GM21737 (cell line): ENCODE results near the gene SERPINB10.
A peak's percentile ranks its signal among the peaks of the same experiment; 100 is the strongest.
"Not testable (repeated sequence)": the region's sequence is repeated elsewhere in the genome, so short reads cannot be mapped to it uniquely, and the experiment has no call there.

Experiments used
- ATAC-seq: cut with Tn5 transposase; IDR thresholded peaks from one replicate; pipeline ENCODE4 v1.9.1; 2021; ENCODE audit warnings: mild to moderate bottlenecking, moderate library complexity; ENCODE audit not compliant: unreplicated experiment

SERPINB10 gene

DNA sequence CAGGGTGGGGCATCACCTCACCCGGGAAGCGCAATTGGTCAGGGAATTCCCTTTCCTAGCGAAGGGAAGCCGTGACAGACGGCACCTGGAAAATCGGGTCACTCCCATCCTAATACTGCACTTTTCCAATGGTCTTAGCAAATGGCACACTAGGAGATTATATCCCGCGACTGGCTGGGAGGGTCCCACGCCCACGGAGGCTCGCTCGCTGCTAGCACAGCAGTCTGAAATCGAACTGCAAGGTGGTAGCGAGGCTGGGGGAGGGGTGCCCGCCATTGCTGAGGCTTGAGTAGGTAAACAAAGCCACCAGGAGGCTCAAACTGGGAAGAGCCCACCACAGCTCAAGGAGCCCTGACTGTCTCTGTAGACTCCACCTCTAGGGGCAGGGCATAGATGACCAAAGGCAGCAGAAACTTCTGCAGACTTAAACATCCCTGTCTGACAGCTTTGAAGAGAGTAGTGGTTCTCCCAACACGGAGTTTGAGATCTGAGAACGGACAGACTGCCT is 32.8 kb downstream of the SERPINB10 start:
- ATAC-seq = not testable (repeated sequence)

DNA sequence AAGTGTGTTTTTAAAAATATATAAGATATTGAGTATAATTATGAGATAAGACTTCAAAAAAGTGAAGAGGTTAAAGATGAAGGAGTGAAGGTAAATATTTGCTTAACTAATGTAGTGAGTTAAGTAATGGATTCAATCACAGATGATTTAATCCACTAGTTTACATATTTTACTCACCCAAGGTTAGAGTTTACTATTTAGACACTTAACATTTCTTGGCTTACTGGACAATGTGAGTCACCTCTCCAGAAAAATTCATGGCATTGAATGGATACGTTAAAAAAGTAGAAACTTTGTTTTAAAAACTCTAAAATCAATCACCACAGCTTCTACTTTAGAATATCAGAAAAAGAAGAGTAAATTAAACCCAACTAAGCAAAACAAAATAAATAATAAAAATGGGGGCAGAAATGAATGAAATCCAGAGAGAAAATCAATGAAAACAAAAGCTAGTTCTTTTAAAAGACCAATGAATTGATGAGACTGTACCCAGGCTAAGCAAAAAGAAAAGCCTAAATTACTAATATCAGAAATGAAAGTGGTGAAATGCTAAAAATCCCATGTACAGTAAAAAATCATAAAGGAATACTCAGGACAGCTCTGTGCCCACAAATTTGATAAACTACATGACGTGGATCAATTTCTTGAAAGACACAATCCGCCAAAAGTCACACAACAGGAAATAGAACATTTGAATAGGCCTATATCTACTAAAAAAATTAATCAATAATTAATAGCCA is 39.5 kb downstream of the SERPINB10 start:
- ATAC-seq = no peak

GRCh38 chr18:63949068-63949737 is 41.4 kb downstream of the SERPINB10 start, which contains the start of gene HMSD:
HMSD (plus strand) TSS chr18:63949301; CDS start chr18:63953456, 4,155 bp downstream.
- peak; percentile 94 for ATAC-seq

GRCh38 chr18:63951302-63951705 is 43.5 kb downstream of the SERPINB10 start:
- peak; percentile 43 for ATAC-seq

DNA sequence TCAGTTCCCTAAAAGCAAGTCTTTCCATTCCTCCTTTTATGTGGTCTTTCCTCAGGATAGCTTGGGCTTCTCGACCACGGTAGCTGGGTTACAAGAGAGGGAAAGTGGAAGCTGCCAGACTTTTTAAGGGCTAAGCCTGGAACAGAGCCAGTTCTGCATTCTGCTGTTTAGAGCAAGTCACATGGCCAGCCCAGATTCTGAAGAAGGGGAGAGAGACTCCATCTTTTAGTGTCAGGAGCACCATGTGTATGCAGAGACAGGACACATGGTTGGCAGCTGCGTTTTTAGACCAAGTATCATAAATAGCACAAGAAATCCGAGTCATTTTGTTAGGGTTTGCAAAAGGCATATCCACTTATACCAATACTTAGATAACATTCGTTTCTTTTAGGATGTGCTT is 46.1 kb downstream of the SERPINB10 start:
- ATAC-seq = no peak

DNA sequence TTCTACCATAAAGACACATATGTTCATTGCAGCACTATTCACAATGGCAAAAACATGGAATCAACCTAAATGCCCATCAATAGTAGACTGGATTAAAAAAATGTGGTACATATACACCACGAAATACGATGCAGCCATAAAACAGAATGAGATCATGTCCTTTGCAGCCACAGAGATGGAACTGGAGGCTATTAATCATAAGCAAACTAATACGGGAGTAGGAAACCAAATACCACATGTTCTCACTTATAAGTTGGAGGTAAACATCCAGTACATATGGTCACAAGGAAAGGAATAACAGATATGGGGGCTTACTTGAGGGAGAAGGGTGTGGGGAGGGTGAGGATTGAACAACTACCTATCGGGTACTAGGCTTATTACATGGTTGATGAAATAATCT is 49.0 kb downstream of the SERPINB10 start:
- ATAC-seq = no peak

GRCh38 chr18:63960891-63961290 is 53.1 kb downstream of the SERPINB10 start:
- no peak for ATAC-seq

GRCh38 chr18:63961435-63961980 is 53.8 kb downstream of the SERPINB10 start:
- ATAC-seq = no peak

- no peak for ATAC-seq
These were observed 54.4 kb downstream of the SERPINB10 start for GRCh38 chr18:63962137-63962536.

DNA sequence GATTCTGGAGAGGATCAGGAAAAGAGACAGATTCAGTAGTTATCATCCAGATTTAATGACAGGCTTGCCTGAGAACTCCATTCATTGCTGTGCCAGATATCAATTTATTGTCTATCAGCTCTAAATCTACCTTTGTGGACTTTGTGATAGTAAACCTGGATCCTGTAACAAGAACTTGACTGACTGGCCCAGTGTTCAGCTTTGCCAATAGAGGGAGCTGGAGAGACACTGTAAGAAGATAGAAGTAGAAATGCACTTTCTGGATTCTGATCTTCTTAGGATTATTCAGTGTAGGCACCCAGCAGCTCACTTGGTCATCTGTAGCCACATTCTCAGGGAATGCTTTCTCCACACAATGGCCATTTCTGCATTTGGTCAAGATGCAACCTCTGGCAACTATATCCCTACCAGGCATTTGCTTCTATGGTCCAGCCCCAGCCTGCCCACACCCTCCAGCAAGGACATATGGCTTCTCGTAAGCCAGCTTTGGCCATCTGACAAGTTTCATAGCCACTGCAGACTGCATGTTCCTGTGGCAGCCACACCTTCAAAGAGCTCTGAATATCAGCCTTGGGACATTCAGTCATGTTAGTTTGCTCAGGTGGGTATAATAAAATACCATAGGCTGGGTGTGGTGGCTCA is 56.0 kb downstream of the SERPINB10 start:
- ATAC-seq = peak; percentile 65

- no peak for ATAC-seq
These were observed 57.1 kb downstream of the SERPINB10 start for GRCh38 chr18:63964908-63965307.

- no peak for ATAC-seq
These were observed 58.1 kb downstream of the SERPINB10 start for GRCh38 chr18:63965716-63966330.

- ATAC-seq = peak; percentile 91
These were observed 62.4 kb downstream of the SERPINB10 start, which contains the start of gene SERPINB8 for GRCh38 chr18:63969942-63970808. SERPINB8 (plus strand) TSS chr18:63970081; CDS start chr18:63978309, 8,228 bp downstream.

- peak; percentile 1 for ATAC-seq
These were observed 63.0 kb downstream of the SERPINB10 start for GRCh38 chr18:63970809-63971205.

- no peak for ATAC-seq
These were observed 63.7 kb downstream of the SERPINB10 start for GRCh38 chr18:63971320-63972001.

DNA sequence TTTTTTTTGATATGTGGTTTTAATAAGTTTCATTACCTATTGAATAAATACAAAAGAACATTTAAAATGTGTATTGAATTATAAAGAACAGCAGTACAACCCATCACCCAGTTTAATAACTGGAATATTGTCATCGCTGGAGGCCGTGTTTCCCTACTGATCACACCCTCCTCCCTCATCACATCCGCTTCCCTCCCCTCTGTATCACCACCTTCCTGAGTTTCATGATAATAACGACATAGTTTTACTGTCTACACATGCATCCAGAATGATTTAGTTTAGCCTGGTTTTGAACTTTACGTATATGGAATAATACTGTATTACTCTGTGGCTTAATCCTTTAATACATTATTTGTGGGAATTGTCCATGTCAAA is 64.2 kb downstream of the SERPINB10 start:
- ATAC-seq = no peak

- ATAC-seq = no peak
These were observed 67.2 kb downstream of the SERPINB10 start for GRCh38 chr18:63974991-63975390.

GRCh38 chr18:63975628-63976027 is 67.9 kb downstream of the SERPINB10 start:
- no peak for ATAC-seq

DNA sequence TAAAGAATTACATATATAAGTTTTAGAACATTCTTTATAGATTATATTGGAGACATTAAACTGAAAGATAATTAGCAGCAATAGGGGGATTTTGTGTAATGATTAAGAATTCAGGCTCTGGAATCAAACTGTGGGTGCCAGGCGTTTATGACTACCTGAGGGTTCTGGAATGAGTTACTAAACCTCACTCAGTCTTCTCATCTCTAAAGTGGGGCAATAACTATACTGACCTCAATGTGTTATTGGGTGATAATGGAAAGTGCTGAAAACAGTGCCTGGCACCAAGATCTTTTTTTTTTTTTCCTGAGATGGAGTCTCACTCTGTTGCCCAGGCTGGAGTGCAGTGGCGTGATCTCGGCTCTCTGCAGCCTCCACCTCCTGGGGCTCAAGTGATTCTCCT is 69.3 kb downstream of the SERPINB10 start:
- no peak for ATAC-seq
